Mesodermal cell (in vitro differentiated cells): ENCODE measurements around the gene CX3CR1.

Experiments
- H3K27ac ChIP-seq: 2 replicates; pipeline ENCODE4 v1.7.0; 2013; ENCODE audit warnings: mild to moderate bottlenecking, low read depth, low read length, moderate library complexity; ENCODE audit not compliant: severe bottlenecking
- H3K36me3 ChIP-seq: 2 replicates; pipeline ENCODE4 v1.7.1; 2013; ENCODE audit warnings: mild to moderate bottlenecking, low read length, moderate library complexity; ENCODE audit not compliant: control insufficient read depth, insufficient read depth
- H3K4me1 ChIP-seq: one replicate; pipeline ENCODE4 v1.7.1; 2013; ENCODE audit warnings: mild to moderate bottlenecking, low read length; ENCODE audit not compliant: insufficient read depth, control insufficient read depth, poor library complexity, severe bottlenecking
- H3K4me3 ChIP-seq: 2 replicates; pipeline ENCODE4 v1.7.0; 2013; ENCODE audit warnings: low read length, control low read depth, mild to moderate bottlenecking; ENCODE audit not compliant: insufficient read depth, poor library complexity, severe bottlenecking; ENCODE audit errors: extremely low read depth
- H3K9me3 ChIP-seq: 2 replicates; pipeline ENCODE4 v1.7.1; 2013; ENCODE audit warnings: mild to moderate bottlenecking, low read length, moderate library complexity; ENCODE audit not compliant: control insufficient read depth
- WGBS, 2 experiments: methylation state at CpG; one replicate each; pipeline ENCODE4 v1.1.5; 2013; ENCODE audit warnings: missing lambda C conversion rate in 2 of 2; ENCODE audit not compliant: insufficient coverage in 2 of 2; 5-methylcytosine and 5-hydroxymethylcytosine counted together

CX3CR1 gene

GRCh38 chr3:39278616-39278935 is 1.3 kb downstream of the CX3CR1 start:
- no peaks in the 10 kb centered on the region for H3K36me3 ChIP-seq
- WGBS, 2 experiments = 60% methylated on average over 1 of the region's 1 CpG
- no peaks in the 10 kb centered on the region for H3K9me3 ChIP-seq

GRCh38 chr3:39277893-39278615 is 1.8 kb downstream of the CX3CR1 start:
- Histone ChIP-seq H3K36me3 (no peaks in the 10 kb centered on the region), H3K9me3 (no peaks in the 10 kb centered on the region), H3K27ac (no peak overlapping the region), H3K4me3 (no peak overlapping the region), H3K4me1 (peaks cover 11% of the 10 kb centered on the region)
- WGBS, 2 experiments = 72 to 95% methylated on average over 4 to 5 of the region's 5 CpGs

More at GRCh38 chr3:39278616-39278935, 1.3 kb downstream of the CX3CR1 start:
- H3K27ac ChIP-seq = no peak overlapping the region
- H3K4me1 ChIP-seq = peaks cover 11% of the 10 kb centered on the region
- no peak overlapping the region for H3K4me3 ChIP-seq

GRCh38 chr3:39276746-39277145 is 3.1 kb downstream of the CX3CR1 start:
- Histone ChIP-seq H3K27ac (no peak overlapping the region), H3K4me1 (peaks cover 11% of the 10 kb centered on the region), H3K4me3 (no peak overlapping the region), H3K9me3 (no peaks in the 10 kb centered on the region), H3K36me3 (no peaks in the 10 kb centered on the region)

- WGBS, 2 experiments = 71 to 91% methylated on average over 1 of the region's 3 CpGs
- Histone ChIP-seq H3K36me3 (no peaks in the 10 kb centered on the region), H3K4me3 (no peak overlapping the region), H3K4me1 (peaks cover 11% of the 10 kb centered on the region), H3K9me3 (no peaks in the 10 kb centered on the region), H3K27ac (no peak overlapping the region)
Observed at GRCh38 chr3:39275963-39276593, 3.8 kb downstream of the CX3CR1 start.

- 70 to 83% methylated on average over 1 to 2 of the region's 3 CpGs for WGBS, 2 experiments
- Histone ChIP-seq H3K4me3 (no peak overlapping the region), H3K36me3 (no peaks in the 10 kb centered on the region), H3K27ac (no peak overlapping the region), H3K9me3 (no peaks in the 10 kb centered on the region), H3K4me1 (peaks cover 11% of the 10 kb centered on the region)
Observed at GRCh38 chr3:39275052-39275451, 4.8 kb downstream of the CX3CR1 start.

- H3K36me3 ChIP-seq = no peaks in the 10 kb centered on the region
- H3K27ac ChIP-seq = no peak overlapping the region
- H3K4me1 ChIP-seq = peaks cover 8% of the 10 kb centered on the region
- 63% methylated on average over 2 of the region's 3 CpGs; no CpG with 5 or more reads in 1 of the 2 experiments for WGBS, 2 experiments
- H3K9me3 ChIP-seq = no peaks in the 10 kb centered on the region
- H3K4me3 ChIP-seq = no peak overlapping the region
Observed at GRCh38 chr3:39273119-39273518, 6.7 kb downstream of the CX3CR1 start.

GRCh38 chr3:39272191-39272590 is 7.6 kb downstream of the CX3CR1 start:
- H3K27ac ChIP-seq = no peak overlapping the region
- WGBS, 2 experiments = 83 to 95% methylated on average over 1 to 2 of the region's 2 CpGs
- H3K4me3 ChIP-seq = no peak overlapping the region
- H3K9me3 ChIP-seq = no peaks in the 10 kb centered on the region
- no peaks in the 10 kb centered on the region for H3K36me3 ChIP-seq
- H3K4me1 ChIP-seq = peaks cover 5% of the 10 kb centered on the region

- Histone ChIP-seq H3K27ac (no peak overlapping the region), H3K4me3 (no peak overlapping the region), H3K4me1 (peaks cover 5% of the 10 kb centered on the region), H3K36me3 (no peaks in the 10 kb centered on the region), H3K9me3 (no peaks in the 10 kb centered on the region)
- WGBS, 2 experiments = 81 to 98% methylated on average over 5 of the region's 6 CpGs
Observed at GRCh38 chr3:39271363-39271914, 8.4 kb downstream of the CX3CR1 start.

- WGBS, 2 experiments = 87 to 93% methylated on average over 4 of the region's 4 CpGs
- no peaks in the 10 kb centered on the region for H3K4me1 ChIP-seq
- no peaks in the 10 kb centered on the region for H3K9me3 ChIP-seq
- no peak overlapping the region for H3K4me3 ChIP-seq
- H3K36me3 ChIP-seq = no peaks in the 10 kb centered on the region
- H3K27ac ChIP-seq = no peak overlapping the region
Observed at GRCh38 chr3:39269528-39269927, 10.3 kb downstream of the CX3CR1 start.

- H3K4me1 ChIP-seq = no peaks in the 10 kb centered on the region
- WGBS, 2 experiments = 85 to 94% methylated on average over 4 to 7 of the region's 7 CpGs
- no peak overlapping the region for H3K4me3 ChIP-seq
- no peaks in the 10 kb centered on the region for H3K9me3 ChIP-seq
- no peaks in the 10 kb centered on the region for H3K36me3 ChIP-seq
- H3K27ac ChIP-seq = no peak overlapping the region
Observed at GRCh38 chr3:39268549-39268900, 11.3 kb downstream of the CX3CR1 start.
